Measurements from ENCODE around the gene TRIM13. TPM values are rescaled to one million over a fixed set of nuclear protein-coding genes. Genes with fewer than 3 reads are reported as not detected.

TRIM13 gene
- total and polyA plus RNA-seq, 2 of the 13 experiments (the other 11 are each of a cell fraction or from before 2014, with no cell fraction given) = 22.0 to 24.4 TPM

GRCh38 chr13:50038266-50038665 is 41.4 kb downstream of the TRIM13 start:
- no peak overlapping the region for H3K9ac ChIP-seq (ENCODE audit: insufficient read depth, low read depth, low read length)
- no peaks in the 10 kb centered on the region for H3K79me2 ChIP-seq (ENCODE audit: insufficient read depth, low read length)
- no peaks in the 10 kb centered on the region for H4K20me1 ChIP-seq (ENCODE audit: insufficient read depth, low read length)
- no peaks in the 10 kb centered on the region for H3K4me1 ChIP-seq (ENCODE audit: insufficient read depth, low read length)
- DNase-seq (ENCODE audit: low spot score) (no peak), FAIRE-seq (no peak), ATAC-seq (no peak)
- BruUV-seq (replicated peaks) = no TSS peak
- H3K9me3 ChIP-seq (ENCODE audit: low read length) = no peaks in the 10 kb centered on the region
- 96% methylated on average over 6 of the region's 6 CpGs for WGBS (ENCODE audit: low lambda C conversion rate)
- no peak overlapping the region for H2AFZ ChIP-seq (ENCODE audit: low read length)
- H3K4me2 ChIP-seq (ENCODE audit: low read depth, low read length) = no peak overlapping the region
- ChIA-PET CTCF (ENCODE audit: low intra/inter-chr PET ratio, low total read pairs) (no interaction called here), POLR2A (no interaction called here)
- TF ChIP-seq ZNF3 (CRISPR knock-in tag; IDR thresholded peaks at IDR 0.05) = no peak
- TF ChIP-seq POLR2AphosphoS5 (IDR thresholded peaks at IDR 0.05; ENCODE audit: low read depth, low read length) = 0 out of 2 replicates have a peak, but pooled peaks have one; percentile 2
- H3K36me3 ChIP-seq (replicated peaks in 1 of 2; ENCODE audit: control insufficient read depth in 1 of 2, insufficient read depth in 2 of 2, low read length in 2 of 2) = peaks cover 0 to 12% of the 10 kb centered on the region in 2 experiments; a peak in 3 of 5 replicates
- intact Hi-C loops (cut with micrococcal nuclease; ENCODE audit: unreplicated experiment) = no loop called here
- no peaks in the 10 kb centered on the region for H3K27me3 ChIP-seq (ENCODE audit: control insufficient read depth in 1 of 2, insufficient read depth in 2 of 2, low read length in 2 of 2)
- no peak overlapping the region for H3K27ac ChIP-seq (ENCODE audit: extremely low read length, insufficient read depth, low read length)
- in situ Hi-C loops (cut with HindIII; ENCODE audit: extremely low pct_ligation_motif_present, low pct_unique_long_range_greater_than_20kb) = no loop called here
- H3K4me3 ChIP-seq (replicated peaks in 1 of 3; ENCODE audit: insufficient read depth in 1 of 3, low read depth in 2 of 3, low read length in 3 of 3) = no peak overlapping the region

DNA sequence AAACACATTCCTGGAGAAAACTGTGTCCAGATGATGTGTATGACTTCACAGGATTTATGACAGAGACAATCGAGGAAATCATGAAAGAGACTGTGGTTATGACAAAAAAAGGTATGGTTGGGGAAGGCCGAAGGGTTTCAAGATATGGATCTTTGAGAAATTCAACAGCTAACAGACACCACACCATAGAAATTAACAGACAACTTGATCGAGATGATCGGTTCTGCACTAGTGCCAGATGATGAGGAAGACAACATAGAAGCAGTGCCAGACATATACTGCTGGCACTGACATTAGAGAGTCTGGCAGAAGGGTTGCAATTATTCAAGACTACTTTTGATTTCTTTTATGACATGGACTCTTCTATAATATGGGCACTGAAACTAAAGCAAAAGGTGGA is 55.6 kb downstream of the TRIM13 start:
- H3K36me3 ChIP-seq (replicated peaks in 1 of 2; ENCODE audit: control insufficient read depth in 1 of 2, insufficient read depth in 2 of 2, low read length in 2 of 2) = peaks cover 3 to 13% of the 10 kb centered on the region in 2 experiments; a peak in 3 of 5 replicates
- ChIA-PET POLR2A (no interaction called here), CTCF (ENCODE audit: low intra/inter-chr PET ratio, low total read pairs) (no interaction called here)
- H4K20me1 ChIP-seq (ENCODE audit: insufficient read depth, low read length) = no peaks in the 10 kb centered on the region
- H3K79me2 ChIP-seq (ENCODE audit: insufficient read depth, low read length) = peaks cover 19% of the 10 kb centered on the region
- intact Hi-C loops (cut with micrococcal nuclease; ENCODE audit: unreplicated experiment) = no loop called here
- no peak for FAIRE-seq
- H3K27ac ChIP-seq (ENCODE audit: extremely low read length, insufficient read depth, low read length) = no peak overlapping the region
- no peaks in the 10 kb centered on the region for H3K27me3 ChIP-seq (ENCODE audit: control insufficient read depth in 1 of 2, insufficient read depth in 2 of 2, low read length in 2 of 2)
- H3K9ac ChIP-seq (ENCODE audit: insufficient read depth, low read depth, low read length) = no peak overlapping the region
- TF ChIP-seq ZNF841 (CRISPR knock-in tag; IDR thresholded peaks at IDR 0.05; ENCODE audit: borderline replicate concordance) = no peak
- TF ChIP-seq BCL3 (CRISPR knock-in tag; IDR thresholded peaks at IDR 0.05) = no peak
- TF ChIP-seq ZHX1 (CRISPR knock-in tag; IDR thresholded peaks at IDR 0.05; ENCODE audit: low read depth) = no peak
- TF ChIP-seq MIER3 (CRISPR knock-in tag; IDR thresholded peaks at IDR 0.05; ENCODE audit: borderline replicate concordance) = no peak
- TF ChIP-seq SETDB1 (CRISPR knock-in tag; IDR thresholded peaks at IDR 0.05; ENCODE audit: borderline replicate concordance) = no peak
- no peak for TF ChIP-seq BORCS8-MEF2B (CRISPR knock-in tag; IDR thresholded peaks at IDR 0.05)
- no peak overlapping the region for H2AFZ ChIP-seq (ENCODE audit: low read length)
- no TSS peak for BruUV-seq (replicated peaks)
- in situ Hi-C loops (cut with HindIII; ENCODE audit: extremely low pct_ligation_motif_present, low pct_unique_long_range_greater_than_20kb) = no loop called here
- ATAC-seq = no peak
- H3K4me2 ChIP-seq (ENCODE audit: low read depth, low read length) = no peak overlapping the region
- DNase-seq (ENCODE audit: low spot score) = no peak
- H3K9me3 ChIP-seq (ENCODE audit: low read length) = no peaks in the 10 kb centered on the region
- no peaks in the 10 kb centered on the region for H3K4me1 ChIP-seq (ENCODE audit: insufficient read depth, low read length)
- WGBS (ENCODE audit: low lambda C conversion rate) = 96% methylated on average over 4 of the region's 4 CpGs
- no peak overlapping the region for H3K4me3 ChIP-seq (replicated peaks in 1 of 3; ENCODE audit: insufficient read depth in 1 of 3, low read depth in 2 of 3, low read length in 3 of 3)
